Central memory CD8-positive, alpha-beta T cell (primary cell): ENCODE measurements around the gene FXR2.

Source experiments
- ATAC-seq: fragments of 150-1000 bp; cut with Tn5 transposase; replicated peaks from 2 replicates; pipeline ENCODE4 v1.10.0; 2022; ENCODE audit warnings: mild to moderate bottlenecking, moderate FRiP score, moderate number of reproducible peaks; ENCODE audit not compliant: poor library complexity, severe bottlenecking; ENCODE audit errors: extremely low read depth
- DNase-seq, 2 donors: peaks; one replicate each; pipeline ENCODE4 v3.0.0; 2021; ENCODE audit warnings: low spot score in 2 of 2
- H3K27ac Mint-ChIP-seq: one replicate; pipeline ENCODE4 v1.8.0; 2022; ENCODE audit warnings: low read depth, mild to moderate bottlenecking, moderate library complexity, mixed read lengths
- H3K27me3 Mint-ChIP-seq: one replicate; pipeline ENCODE4 v1.8.0; 2022; ENCODE audit warnings: mixed read lengths
- H3K36me3 Mint-ChIP-seq: one replicate; pipeline ENCODE4 v1.8.0; 2022; ENCODE audit warnings: mild to moderate bottlenecking, moderate library complexity, mixed read lengths; ENCODE audit not compliant: insufficient read depth
- H3K4me1 Mint-ChIP-seq: one replicate; pipeline ENCODE4 v1.8.0; 2022; ENCODE audit warnings: mixed read lengths
- H3K4me3 Mint-ChIP-seq: one replicate; pipeline ENCODE4 v1.8.0; 2022; ENCODE audit warnings: mild to moderate bottlenecking, moderate library complexity, mixed read lengths
- H3K9me3 Mint-ChIP-seq: one replicate; pipeline ENCODE4 v1.8.0; 2022; ENCODE audit warnings: mixed read lengths

The FXR2 gene

GRCh38 chr17:7590743-7591142, 24.0 kb downstream of the FXR2 start:
- H3K27me3 Mint-ChIP-seq: no peaks in the 10 kb centered on the region
- peaks cover 37% of the 10 kb centered on the region for H3K36me3 Mint-ChIP-seq
- H3K9me3 Mint-ChIP-seq: no peaks in the 10 kb centered on the region
- no peak for DNase-seq
- peaks cover 7% of the 10 kb centered on the region for H3K4me1 Mint-ChIP-seq
- no peak for ATAC-seq
- no peak overlapping the region for H3K4me3 Mint-ChIP-seq
- H3K27ac Mint-ChIP-seq: peak overlapping the region; percentile 81

GRCh38 chr17:7589891-7590691, 24.6 kb downstream of the FXR2 start, which contains the start of gene SOX15:
SOX15 (minus strand) TSS chr17:7590094; CDS start chr17:7589676, 418 bp downstream.
- H3K4me1 Mint-ChIP-seq: peaks cover 8% of the 10 kb centered on the region
- peaks cover 31% of the 10 kb centered on the region for H3K36me3 Mint-ChIP-seq
- H3K4me3 Mint-ChIP-seq: no peak within 1 kb of the TSS
- peak within 1 kb of the TSS; percentile 81 for H3K27ac Mint-ChIP-seq
- ATAC-seq (no peak), DNase-seq (no peak)
- H3K27me3 Mint-ChIP-seq: no peaks in the 10 kb centered on the region
- no peaks in the 10 kb centered on the region for H3K9me3 Mint-ChIP-seq

- H3K9me3 Mint-ChIP-seq: no peaks in the 10 kb centered on the region
- DNase-seq (peak in 1 of 2 donors; percentile 48), ATAC-seq (peak; percentile 60)
- H3K27ac Mint-ChIP-seq: no peak overlapping the region
- peaks cover 29% of the 10 kb centered on the region for H3K36me3 Mint-ChIP-seq
- H3K4me3 Mint-ChIP-seq: no peak overlapping the region
- peaks cover 15% of the 10 kb centered on the region for H3K4me1 Mint-ChIP-seq
- H3K27me3 Mint-ChIP-seq: no peaks in the 10 kb centered on the region
These were observed 25.4 kb downstream of the FXR2 start for GRCh38 chr17:7589204-7589868.

- no peak overlapping the region for H3K27ac Mint-ChIP-seq
These were observed 26.0 kb downstream of the FXR2 start for GRCh38 chr17:7588553-7589203.

GRCh38 chr17:7587420-7588151, 27.1 kb downstream of the FXR2 start:
- no peak for ATAC-seq
- DNase-seq: no peak
- no peak overlapping the region for H3K4me3 Mint-ChIP-seq
- no peaks in the 10 kb centered on the region for H3K27me3 Mint-ChIP-seq
- H3K36me3 Mint-ChIP-seq: peaks cover 22% of the 10 kb centered on the region
- H3K4me1 Mint-ChIP-seq: peaks cover 26% of the 10 kb centered on the region
- H3K9me3 Mint-ChIP-seq: no peaks in the 10 kb centered on the region
- H3K27ac Mint-ChIP-seq: peak overlapping the region; percentile 74

More at GRCh38 chr17:7588553-7589203, 26.0 kb downstream of the FXR2 start:
- DNase-seq (no peak), ATAC-seq (no peak)
- H3K9me3 Mint-ChIP-seq: no peaks in the 10 kb centered on the region
- H3K36me3 Mint-ChIP-seq: peaks cover 28% of the 10 kb centered on the region
- H3K4me3 Mint-ChIP-seq: no peak overlapping the region
- H3K4me1 Mint-ChIP-seq: peaks cover 22% of the 10 kb centered on the region
- no peaks in the 10 kb centered on the region for H3K27me3 Mint-ChIP-seq

DNA sequence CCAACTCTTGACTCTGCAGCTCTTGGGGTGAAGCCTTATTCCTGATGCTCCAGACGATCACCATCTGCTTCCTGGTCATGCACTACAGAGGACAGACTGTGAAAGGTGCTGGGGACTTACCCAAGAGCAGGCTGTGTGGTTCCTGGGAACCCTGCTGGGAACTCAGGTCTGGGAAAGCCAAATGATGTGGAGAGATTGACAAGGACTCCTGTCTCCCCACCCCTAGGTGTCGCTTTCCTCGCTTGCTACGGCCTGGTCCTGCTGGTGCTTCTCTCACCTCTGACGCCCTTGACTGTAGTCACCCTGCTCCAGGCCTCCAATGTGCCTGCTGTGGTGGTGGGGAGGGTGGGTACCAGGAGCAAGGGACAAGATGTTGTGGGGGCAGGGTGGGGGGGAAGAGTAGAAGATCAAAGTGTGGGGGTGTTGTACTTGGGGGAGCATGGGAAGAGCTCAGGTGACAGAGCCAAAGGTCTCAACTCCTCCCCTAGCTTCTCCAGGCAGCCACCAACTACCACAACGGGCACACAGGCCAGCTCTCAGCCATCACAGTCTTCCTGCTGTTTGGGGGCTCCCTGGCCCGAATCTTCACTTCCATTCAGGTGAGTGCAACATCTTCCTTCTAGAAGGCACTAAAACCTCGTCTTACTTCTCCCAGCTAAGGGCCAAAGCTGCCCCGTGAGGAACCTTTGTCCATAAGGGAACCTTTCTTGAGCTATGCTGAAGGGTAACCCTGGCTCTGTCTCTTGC, 27.9 kb downstream of the FXR2 start:
- ATAC-seq: no peak
- peak overlapping the region; percentile 74 for H3K27ac Mint-ChIP-seq
- H3K9me3 Mint-ChIP-seq: no peaks in the 10 kb centered on the region
- no peaks in the 10 kb centered on the region for H3K27me3 Mint-ChIP-seq
- peaks cover 21% of the 10 kb centered on the region for H3K36me3 Mint-ChIP-seq
- peaks cover 32% of the 10 kb centered on the region for H3K4me1 Mint-ChIP-seq
- no peak for DNase-seq
- no peak overlapping the region for H3K4me3 Mint-ChIP-seq

DNA sequence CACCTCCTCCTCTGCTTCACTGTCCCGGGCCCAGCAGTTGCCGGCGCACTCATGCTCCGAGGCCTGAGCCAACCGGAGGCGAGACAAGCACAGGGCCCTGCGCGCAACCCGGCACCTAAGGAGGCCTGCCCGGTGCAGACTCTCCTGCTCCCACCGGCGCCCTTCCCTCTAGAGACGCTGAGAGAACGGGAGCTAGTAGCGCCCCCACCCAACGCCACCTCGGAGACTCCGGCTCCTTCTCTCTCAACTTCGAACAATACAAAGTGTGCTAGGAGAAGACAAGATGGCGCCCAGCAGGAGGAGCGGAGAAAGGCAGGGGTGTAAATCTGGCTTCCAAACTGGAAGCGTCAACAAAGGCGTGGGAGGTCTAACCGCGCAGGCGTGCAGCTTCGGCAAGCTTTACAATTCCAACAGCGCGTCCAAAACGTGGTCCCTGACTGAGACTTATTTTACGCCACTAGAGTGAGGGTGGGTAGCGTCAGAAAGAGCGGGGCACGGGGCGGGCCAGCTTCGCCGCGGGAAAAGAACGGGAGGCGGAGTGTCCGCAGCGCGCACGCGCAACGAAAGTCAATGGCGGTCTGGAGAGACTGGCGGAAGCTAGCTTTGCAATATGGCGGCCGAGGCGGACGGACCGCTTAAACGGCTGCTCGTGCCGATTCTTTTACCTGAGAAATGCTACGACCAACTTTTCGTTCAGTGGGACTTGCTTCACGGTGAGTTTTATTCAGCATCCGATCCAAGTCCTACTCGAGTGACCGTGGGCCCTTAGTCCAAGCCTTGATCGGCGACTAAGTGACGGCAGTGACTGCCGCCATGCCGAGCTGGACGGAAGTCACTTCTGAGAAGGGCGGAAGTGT, 31.2 kb downstream of the FXR2 start, which contains the start of gene MPDU1:
Gene MPDU1, plus strand, starts transcription at position 600 of the 857 bp plus-strand sequence. Its CDS starts 11 bp downstream, at position 611.
- ATAC-seq: peak; percentile 91
- Mint-ChIP-seq H3K27me3 (no peaks in the 10 kb centered on the region), H3K4me3 (peak within 1 kb of the TSS; percentile 89), H3K9me3 (no peaks in the 10 kb centered on the region), H3K36me3 (peaks cover 38% of the 10 kb centered on the region), H3K4me1 (peaks cover 57% of the 10 kb centered on the region), H3K27ac (peak within 1 kb of the TSS; percentile 91)
- DNase-seq: peak; percentile 90 to 95

DNA sequence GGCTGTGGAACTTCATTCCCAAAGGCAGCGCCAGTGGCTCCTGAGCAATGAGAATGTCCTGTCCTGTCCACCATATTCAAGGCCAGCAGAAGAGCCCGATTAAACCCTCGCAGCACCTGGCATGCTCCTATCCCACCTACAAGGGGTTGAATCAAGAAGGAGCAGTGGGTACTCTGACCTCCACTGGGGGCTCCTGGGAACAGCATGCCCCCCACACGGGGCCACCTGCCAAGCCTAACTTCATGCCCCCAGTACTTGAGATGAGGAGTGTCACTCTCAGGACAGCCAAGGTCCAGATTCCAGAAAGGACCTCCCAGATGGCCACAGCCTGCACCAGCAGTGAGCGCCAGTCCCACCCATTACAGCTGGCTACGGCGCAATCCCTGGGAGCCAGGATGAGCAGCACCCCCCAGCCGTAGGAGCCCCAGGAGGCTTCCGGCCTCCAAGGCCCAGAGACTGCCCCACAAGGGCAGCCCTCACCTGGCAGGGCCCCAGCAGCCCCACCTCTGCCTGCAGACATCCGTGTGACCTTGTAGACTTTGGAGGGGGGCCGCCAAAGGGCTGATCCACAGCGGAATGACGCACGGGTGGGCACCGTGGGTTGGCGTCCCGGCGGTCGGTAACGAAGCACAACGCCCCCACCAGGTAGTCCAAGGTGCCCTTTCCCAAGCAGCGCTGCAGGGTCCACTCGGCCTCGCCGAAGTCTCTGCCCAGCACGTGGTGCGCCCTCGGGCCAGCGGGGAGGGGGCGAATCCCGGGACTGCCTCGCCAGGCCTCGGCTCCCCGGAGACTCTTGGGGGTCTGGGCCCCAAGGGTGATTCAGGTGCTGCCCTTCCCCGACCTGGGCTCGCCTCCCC, 32.1 kb downstream of the FXR2 start:
- H3K27ac Mint-ChIP-seq: peak overlapping the region; percentile 91
- peaks cover 46% of the 10 kb centered on the region for H3K36me3 Mint-ChIP-seq
- DNase-seq: no peak
- peak overlapping the region; percentile 89 for H3K4me3 Mint-ChIP-seq
- no peak for ATAC-seq
- peaks cover 57% of the 10 kb centered on the region for H3K4me1 Mint-ChIP-seq
- H3K27me3 Mint-ChIP-seq: no peaks in the 10 kb centered on the region
- no peaks in the 10 kb centered on the region for H3K9me3 Mint-ChIP-seq

GRCh38 chr17:7580604-7581575, 33.8 kb downstream of the FXR2 start:
- Mint-ChIP-seq H3K27ac (peak overlapping the region; percentile 77), H3K4me1 (peaks cover 60% of the 10 kb centered on the region), H3K9me3 (no peaks in the 10 kb centered on the region), H3K27me3 (no peaks in the 10 kb centered on the region), H3K36me3 (peaks cover 59% of the 10 kb centered on the region), H3K4me3 (no peak overlapping the region)
- DNase-seq: no peak
- ATAC-seq: no peak
